ENCODE measurements around the gene CLASP1. TPM values are rescaled to one million over a fixed set of nuclear protein-coding genes. Genes with fewer than 3 reads are reported as not detected.
A peak's percentile ranks its signal among the peaks of the same experiment; 100 is the strongest.

CLASP1 gene
- total RNA-seq, 1 experiment from 2014 or later, result 46.1 TPM

GRCh38 chr2:121536347-121536746 lies 112.9 kb downstream of the CLASP1 start:
- Mint-ChIP-seq H3K4me1 (ENCODE audit: low read depth, unreplicated experiment) (peaks cover 7% of the 10 kb centered on the region), H3K9me3 (ENCODE audit: unreplicated experiment) (no peaks in the 10 kb centered on the region), H3K27me3 (ENCODE audit: insufficient read depth, unreplicated experiment) (no peaks in the 10 kb centered on the region), H3K36me3 (ENCODE audit: insufficient read depth, unreplicated experiment) (peaks cover 7% of the 10 kb centered on the region), H3K4me3 (ENCODE audit: unreplicated experiment) (no peak overlapping the region), H3K27ac (ENCODE audit: unreplicated experiment) (no peak overlapping the region)
- no peak overlapping the region for H3K4me3 ChIP-seq (ENCODE audit: low read depth, low read length)
- H3K9me3 ChIP-seq, result no peaks in the 10 kb centered on the region
- POLR2A ChIA-PET, result no interaction called here
- H3K36me3 ChIP-seq (ENCODE audit: control insufficient read depth, insufficient read depth, low read length), result no peaks in the 10 kb centered on the region
- DNase-seq, result no peak
- BruUV-seq (replicated peaks), result no TSS peak
- no peak for TF ChIP-seq CTCF (IDR thresholded peaks at IDR 0.05; ENCODE audit: insufficient read depth in 1 of 2, low read depth in 1 of 2, low read length in 1 of 2, severe bottlenecking in 1 of 2, unreplicated experiment in 1 of 2)
- peaks cover 10% of the 10 kb centered on the region for H3K4me1 ChIP-seq
- CTCF ChIA-PET, result no interaction called here
- intact Hi-C loops (cut with micrococcal nuclease; ENCODE audit: unreplicated experiment), result no loop called here
- no peaks in the 10 kb centered on the region for H3K27me3 ChIP-seq (replicated peaks; ENCODE audit: control insufficient read depth, insufficient read depth, low read length)

- Mint-ChIP-seq H3K27me3 (ENCODE audit: insufficient read depth, unreplicated experiment) (no peaks in the 10 kb centered on the region), H3K36me3 (ENCODE audit: insufficient read depth, unreplicated experiment) (peaks cover 23% of the 10 kb centered on the region), H3K27ac (ENCODE audit: unreplicated experiment) (no peak overlapping the region), H3K4me1 (ENCODE audit: low read depth, unreplicated experiment) (peaks cover 15% of the 10 kb centered on the region), H3K9me3 (ENCODE audit: unreplicated experiment) (no peaks in the 10 kb centered on the region), H3K4me3 (ENCODE audit: unreplicated experiment) (no peak overlapping the region)
- POLR2A ChIA-PET, result no interaction called here
- H3K27me3 ChIP-seq (replicated peaks; ENCODE audit: control insufficient read depth, insufficient read depth, low read length), result no peaks in the 10 kb centered on the region
- peaks cover 10% of the 10 kb centered on the region for H3K4me1 ChIP-seq
- CTCF ChIA-PET, result no interaction called here
- H3K9me3 ChIP-seq, result no peaks in the 10 kb centered on the region
- no peak for DNase-seq
- TF ChIP-seq CTCF (IDR thresholded peaks at IDR 0.05; ENCODE audit: insufficient read depth in 1 of 2, low read depth in 1 of 2, low read length in 1 of 2, severe bottlenecking in 1 of 2, unreplicated experiment in 1 of 2), result no peak
- H3K4me3 ChIP-seq (ENCODE audit: low read depth, low read length), result no peak overlapping the region
- BruUV-seq (replicated peaks), result no TSS peak
- intact Hi-C loops (cut with micrococcal nuclease; ENCODE audit: unreplicated experiment), result no loop called here
- H3K36me3 ChIP-seq (ENCODE audit: control insufficient read depth, insufficient read depth, low read length), result no peaks in the 10 kb centered on the region
These were observed 115.3 kb downstream of the CLASP1 start for GRCh38 chr2:121534007-121534406.

GRCh38 chr2:121532894-121533293 lies 116.4 kb downstream of the CLASP1 start:
- no peaks in the 10 kb centered on the region for H3K9me3 ChIP-seq
- no peak for TF ChIP-seq CTCF (IDR thresholded peaks at IDR 0.05; ENCODE audit: insufficient read depth in 1 of 2, low read depth in 1 of 2, low read length in 1 of 2, severe bottlenecking in 1 of 2, unreplicated experiment in 1 of 2)
- ChIA-PET POLR2A (interaction anchor here (1.0 kb wide), 1 partner anchor 203 kb away, joined by 8 read pairs; the partner anchor contains the start of gene NIFK), CTCF (no interaction called here)
- H3K4me1 Mint-ChIP-seq (ENCODE audit: low read depth, unreplicated experiment), result peaks cover 20% of the 10 kb centered on the region
- no peak overlapping the region for H3K27ac Mint-ChIP-seq (ENCODE audit: unreplicated experiment)
- H3K27me3 ChIP-seq (replicated peaks; ENCODE audit: control insufficient read depth, insufficient read depth, low read length), result no peaks in the 10 kb centered on the region
- H3K36me3 ChIP-seq (ENCODE audit: control insufficient read depth, insufficient read depth, low read length), result no peaks in the 10 kb centered on the region
- H3K4me3 Mint-ChIP-seq (ENCODE audit: unreplicated experiment), result no peak overlapping the region
- H3K4me1 ChIP-seq, result peaks cover 10% of the 10 kb centered on the region
- H3K27me3 Mint-ChIP-seq (ENCODE audit: insufficient read depth, unreplicated experiment), result no peaks in the 10 kb centered on the region
- H3K4me3 ChIP-seq (ENCODE audit: low read depth, low read length), result no peak overlapping the region
- H3K9me3 Mint-ChIP-seq (ENCODE audit: unreplicated experiment), result no peaks in the 10 kb centered on the region
- H3K36me3 Mint-ChIP-seq (ENCODE audit: insufficient read depth, unreplicated experiment), result peaks cover 23% of the 10 kb centered on the region
- DNase-seq, result peak in 1 of 2 experiments; percentile 8
- intact Hi-C loops (cut with micrococcal nuclease; ENCODE audit: unreplicated experiment), result no loop called here
- BruUV-seq (replicated peaks), result no TSS peak
